IPS-NIHi11 (cell line): ENCODE data around the gene AP2A1.
"Not testable (repeated sequence)": the region's sequence is repeated elsewhere in the genome, so short reads cannot be mapped to it uniquely, and the experiment has no call there.

ENCODE experiments used
- DNase-seq: peaks from one replicate; pipeline ENCODE4 v3.0.0; 2012; ENCODE audit warnings: mixed read lengths, low spot score

AP2A1 gene

GRCh38 chr19:49812997-49813861, 46.4 kb downstream of the AP2A1 start, which contains the start of gene FUZ:
TSS of gene FUZ (minus strand) at chr19:49813292. CDS start at chr19:49813106, 186 bp downstream.
- DNase-seq = peak; percentile 84

GRCh38 chr19:49814010-49814409, 47.2 kb downstream of the AP2A1 start:
- no peak for DNase-seq

GRCh38 chr19:49816590-49816989, 49.8 kb downstream of the AP2A1 start:
- no peak for DNase-seq

GRCh38 chr19:49817964-49818648, 51.3 kb downstream of the AP2A1 start, which contains the start of gene MED25:
TSS of gene MED25 (plus strand) at chr19:49818289. CDS start at chr19:49818342, 53 bp downstream.
- peak; percentile 96 for DNase-seq

GRCh38 chr19:49818649-49819370, 52.0 kb downstream of the AP2A1 start:
- DNase-seq = no peak

- not testable (repeated sequence) for DNase-seq
Measured at GRCh38 chr19:49819452-49820115, 52.8 kb downstream of the AP2A1 start.

- DNase-seq = no peak
Measured at GRCh38 chr19:49820125-49820524, 53.3 kb downstream of the AP2A1 start.

- DNase-seq = no peak
Measured at GRCh38 chr19:49823472-49823871, 56.7 kb downstream of the AP2A1 start.

- no peak for DNase-seq
Measured at GRCh38 chr19:49824662-49825061, 57.9 kb downstream of the AP2A1 start.

- no peak for DNase-seq
Measured at GRCh38 chr19:49827034-49827433, 60.2 kb downstream of the AP2A1 start.

GRCh38 chr19:49829200-49829599, 62.4 kb downstream of the AP2A1 start:
- DNase-seq = no peak

- no peak for DNase-seq
Measured at GRCh38 chr19:49829721-49830120, 62.9 kb downstream of the AP2A1 start.

GRCh38 chr19:49830766-49831165, 64.0 kb downstream of the AP2A1 start:
- DNase-seq = no peak

- DNase-seq = no peak
Measured at GRCh38 chr19:49831592-49831991, 64.8 kb downstream of the AP2A1 start.

GRCh38 chr19:49832556-49832955, 65.8 kb downstream of the AP2A1 start:
- DNase-seq = no peak

- no peak for DNase-seq
Measured at GRCh38 chr19:49833599-49833998, 66.8 kb downstream of the AP2A1 start.

- DNase-seq = no peak
Measured at GRCh38 chr19:49835562-49835961, 68.8 kb downstream of the AP2A1 start.

- no peak for DNase-seq
Measured at GRCh38 chr19:49836176-49837008, 69.6 kb downstream of the AP2A1 start.

GRCh38 chr19:49837009-49837310, 70.2 kb downstream of the AP2A1 start:
- DNase-seq = no peak

GRCh38 chr19:49837425-49837824, 70.6 kb downstream of the AP2A1 start:
- no peak for DNase-seq
